Thoracic aorta (tissue), 2 donors: ENCODE results near the gene CELF4. TPM values are rescaled to one million over a fixed set of nuclear protein-coding genes. Genes with fewer than 3 reads are reported as not detected.

Experiments
- ATAC-seq: fragments of 150-250 bp; one replicate; pipeline ENCODE4 v1.8.0; 2017; ENCODE audit warnings: low read depth; ENCODE audit not compliant: insufficient number of reproducible peaks, low FRiP score
- DNase-seq: peaks from one replicate; pipeline ENCODE4 v3.0.0-alpha.2; 2020; ENCODE audit warnings: low spot score
- H3K27ac ChIP-seq, 2 donors: fragments of 200-600 bp; sonication (generic); 1 replicate in 1 of 2; 2 replicates in 1 of 2; pipeline ENCODE4 v1.5.1; 2016; ENCODE audit warnings: mild to moderate bottlenecking in 2 of 2, moderate library complexity in 2 of 2
- H3K27me3 ChIP-seq: fragments of 200-600 bp; sonication (generic); replicated peaks from 2 replicates; pipeline ENCODE4 v1.6.0; 2016; ENCODE audit warnings: mild to moderate bottlenecking; ENCODE audit not compliant: insufficient read depth
- H3K36me3 ChIP-seq: fragments of 200-600 bp; sonication (generic); one replicate; pipeline ENCODE4 v1.5.1; 2016
- H3K4me1 ChIP-seq, 2 donors: fragments of 200-600 bp; sonication (generic); 1 replicate in 1 of 2; 2 replicates in 1 of 2; pipeline versions ENCODE4 v1.5.1 to v1.6.0; 2016; ENCODE audit warnings: low read depth in 2 of 2, mild to moderate bottlenecking in 1 of 2; ENCODE audit not compliant: control insufficient read depth in 1 of 2
- H3K4me3 ChIP-seq: fragments of 200-600 bp; sonication (generic); 2 replicates; pipeline ENCODE4 v1.5.1; 2016; ENCODE audit warnings: mild to moderate bottlenecking
- H3K9me3 ChIP-seq: fragments of 200-600 bp; sonication (generic); 2 replicates; pipeline ENCODE4 v1.5.1; 2016
- CTCF ChIP-seq: fragments of 200-600 bp; sonication (generic); IDR thresholded peaks from one replicate; pipeline ENCODE4 v1.5.1; 2019; ENCODE audit warnings: antibody characterized with exemption
- total RNA-seq, 2 donors: library from RNA; depleted of rRNA; stranded (reverse); fragments of >200 nt; gene quantifications; one replicate each; pipeline versions ENCODE4 v1.1.0 to v1.2.3, GENCODE V29; 2016

The CELF4 gene
- total RNA-seq, 2 donors from 2014 or later: not detected

DNA sequence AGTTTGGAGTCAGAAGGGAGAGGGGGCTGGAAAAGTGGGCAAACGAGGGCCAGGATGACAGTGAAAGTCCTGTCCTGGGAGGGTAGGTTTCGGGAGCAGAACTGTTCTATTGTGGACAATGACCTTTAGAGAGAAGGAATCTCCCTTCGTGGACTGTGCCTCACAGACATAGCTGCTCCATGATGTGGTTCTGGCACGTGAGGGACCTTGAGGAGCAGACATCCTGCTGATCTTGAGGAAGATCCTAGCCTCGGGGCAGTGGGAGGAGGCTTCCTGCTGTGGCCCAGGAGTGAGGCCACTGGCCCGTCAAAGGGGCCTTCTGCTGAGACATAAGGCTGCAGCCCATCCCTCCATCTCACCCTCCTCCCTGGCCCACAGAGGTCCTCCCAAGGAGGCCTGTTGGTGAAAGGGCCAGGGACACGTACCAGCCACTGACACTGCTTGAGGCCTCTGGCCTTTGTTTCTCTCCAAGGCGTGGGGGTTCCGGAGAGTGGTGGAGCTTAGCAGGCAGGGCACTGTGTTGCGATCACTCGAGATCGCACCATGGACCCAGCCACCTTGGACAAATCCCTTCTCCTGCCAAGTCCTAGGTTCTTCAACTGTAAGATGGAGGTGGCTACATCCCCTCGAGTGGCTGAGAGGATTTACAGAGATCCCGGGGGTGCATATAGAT is 167.2 kb downstream of the CELF4 start:
- Histone ChIP-seq H3K9me3 (no peaks in the 10 kb centered on the region), H3K27ac (no peak overlapping the region), H3K27me3 (no peaks in the 10 kb centered on the region), H3K36me3 (no peaks in the 10 kb centered on the region), H3K4me1 (peaks cover 0 to 5% of the 10 kb centered on the region in 2 donors), H3K4me3 (no peak overlapping the region)
- ATAC-seq (no peak), DNase-seq (no peak)
- no peak for TF ChIP-seq CTCF

DNA sequence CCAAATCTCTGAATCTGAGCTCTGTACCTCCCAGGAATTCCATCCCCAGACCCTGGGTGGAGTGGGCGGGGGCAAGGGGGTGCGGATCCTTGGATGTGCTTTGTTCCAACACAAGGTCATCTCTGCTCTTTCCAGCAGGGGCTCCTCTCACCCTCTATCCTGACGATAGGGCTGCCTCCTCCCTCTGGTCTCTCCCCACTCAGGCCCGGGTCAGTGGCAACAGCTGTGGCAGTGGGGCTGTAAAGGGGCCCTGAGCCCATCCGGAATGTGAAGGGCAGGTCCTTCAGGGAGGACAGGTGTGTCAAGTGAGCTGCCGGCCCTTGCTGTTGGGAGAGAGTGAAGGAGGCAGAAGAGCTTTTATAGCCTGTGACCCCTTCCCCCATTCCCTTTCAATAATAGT is 167.8 kb downstream of the CELF4 start:
- H3K36me3 ChIP-seq: no peaks in the 10 kb centered on the region
- H3K4me1 ChIP-seq: peaks cover 0 to 5% of the 10 kb centered on the region in 2 donors
- no peak overlapping the region for H3K27ac ChIP-seq
- no peak for TF ChIP-seq CTCF
- H3K27me3 ChIP-seq: no peaks in the 10 kb centered on the region
- H3K4me3 ChIP-seq: no peak overlapping the region
- DNase-seq (no peak), ATAC-seq (no peak)
- no peaks in the 10 kb centered on the region for H3K9me3 ChIP-seq

- no peaks in the 10 kb centered on the region for H3K27me3 ChIP-seq
- no peak for DNase-seq
- no peak overlapping the region for H3K27ac ChIP-seq
- H3K9me3 ChIP-seq: no peaks in the 10 kb centered on the region
- H3K4me1 ChIP-seq: peaks cover 0 to 5% of the 10 kb centered on the region in 2 donors
- H3K4me3 ChIP-seq: no peak overlapping the region
- ATAC-seq: no peak
- no peak for TF ChIP-seq CTCF
- H3K36me3 ChIP-seq: no peaks in the 10 kb centered on the region
These were observed 168.5 kb downstream of the CELF4 start for GRCh38 chr18:37396971-37397720.

GRCh38 chr18:37395631-37396030 is 170.0 kb downstream of the CELF4 start:
- Histone ChIP-seq H3K4me3 (no peak overlapping the region), H3K27ac (no peak overlapping the region), H3K9me3 (no peaks in the 10 kb centered on the region), H3K36me3 (no peaks in the 10 kb centered on the region), H3K27me3 (no peaks in the 10 kb centered on the region), H3K4me1 (peaks cover 0 to 5% of the 10 kb centered on the region in 2 donors)
- no peak for TF ChIP-seq CTCF
- DNase-seq: no peak
- no peak for ATAC-seq

GRCh38 chr18:37395138-37395537 is 170.5 kb downstream of the CELF4 start:
- Histone ChIP-seq H3K27me3 (no peaks in the 10 kb centered on the region), H3K4me3 (no peak overlapping the region), H3K9me3 (no peaks in the 10 kb centered on the region), H3K36me3 (no peaks in the 10 kb centered on the region), H3K4me1 (peaks cover 0 to 5% of the 10 kb centered on the region in 2 donors), H3K27ac (no peak overlapping the region)
- ATAC-seq: no peak
- DNase-seq: no peak
- TF ChIP-seq CTCF: no peak
